ENCODE data around the gene TCF21.

- TF ChIP-seq CUX1 (IDR thresholded peaks at IDR 0.05; ENCODE audit: insufficient replicate concordance, low read depth, low read length) (no peak), CTCF (IDR thresholded peaks at IDR 0.05 in 2 of 3, conservative IDR thresholded peaks at IDR 0.05 in 1 of 3; ENCODE audit: control insufficient read depth in 2 of 3, extremely low read depth in 1 of 3, insufficient read depth in 1 of 3, low read depth in 3 of 3, low read length in 3 of 3) (no peak), JUNB (IDR thresholded peaks at IDR 0.05) (no peak), E2F8 (IDR thresholded peaks at IDR 0.05; ENCODE audit: low read depth, partially characterized antibody) (no peak), EP300 (IDR thresholded peaks at IDR 0.05; ENCODE audit: borderline replicate concordance in 1 of 2, control insufficient read depth in 1 of 2, low read depth in 2 of 2, low read length in 2 of 2) (no peak), EZH2 (IDR thresholded peaks at IDR 0.05; ENCODE audit: borderline replicate concordance, control insufficient read depth, low read depth, low read length) (no peak), POLR2AphosphoS5 (IDR thresholded peaks at IDR 0.05; ENCODE audit: low read length) (no peak)
These were observed 867 bp downstream of the TCF21 start for GRCh38 chr6:133889557-133890403.

Measured in GM12878 (cell line).